NCI-H1105 treated with DMSO at 0.1 percent for 48 hours (cell line): Measurements from ENCODE around the gene UPK3A.

ENCODE experiments used
- DNase-seq: peaks from one replicate; lab custom pipeline; 2025; lab: John Stamatoyannopoulos, UW

UPK3A gene

GRCh38 chr22:45284705-45285262 is at the start of gene UPK3A:
UPK3A (plus strand) TSS chr22:45284949; CDS start chr22:45285014, 65 bp downstream.
- DNase-seq, result no peak

GRCh38 chr22:45235101-45235777 is 49.5 kb upstream of the UPK3A start:
- DNase-seq, result peak; percentile 58

- peak; percentile 68 for DNase-seq
Observed at GRCh38 chr22:45235851-45236342, 48.9 kb upstream of the UPK3A start.

- DNase-seq, result no peak
Observed at GRCh38 chr22:45237065-45237990, 47.4 kb upstream of the UPK3A start.

- no peak for DNase-seq
Observed at GRCh38 chr22:45238076-45238956, 46.4 kb upstream of the UPK3A start.

GRCh38 chr22:45238957-45239680 is 45.6 kb upstream of the UPK3A start:
- DNase-seq, result no peak

- no peak for DNase-seq
Observed at GRCh38 chr22:45239681-45240051, 45.1 kb upstream of the UPK3A start.

GRCh38 chr22:45240104-45240809 is 44.5 kb upstream of the UPK3A start:
- DNase-seq, result peak; percentile 30

GRCh38 chr22:45240810-45241631 is 43.7 kb upstream of the UPK3A start, which contains the start of gene KIAA0930:
KIAA0930 (minus strand) TSS chr22:45240894; CDS start chr22:45240703, 191 bp downstream.
- peak; percentile 30 for DNase-seq

- DNase-seq, result peak; percentile 89
Observed at GRCh38 chr22:45242778-45243191, 42.0 kb upstream of the UPK3A start.

GRCh38 chr22:45244916-45245315 is 39.8 kb upstream of the UPK3A start:
- DNase-seq, result no peak

GRCh38 chr22:45246060-45246985 is 38.4 kb upstream of the UPK3A start:
- no peak for DNase-seq

- no peak for DNase-seq
Observed at GRCh38 chr22:45248832-45249561, 35.8 kb upstream of the UPK3A start.

- no peak for DNase-seq
Observed at GRCh38 chr22:45251825-45252224, 32.9 kb upstream of the UPK3A start.

- DNase-seq, result no peak
Observed at GRCh38 chr22:45253039-45253641, 31.6 kb upstream of the UPK3A start.

GRCh38 chr22:45254388-45254787 is 30.4 kb upstream of the UPK3A start:
- DNase-seq, result no peak

- DNase-seq, result no peak
Observed at GRCh38 chr22:45254789-45255278, 29.9 kb upstream of the UPK3A start.
